ENCODE data around the gene IARS1. TPM values are rescaled to one million over a fixed set of nuclear protein-coding genes. Genes with fewer than 3 reads are reported as not detected.

Gene IARS1
- total and polyA plus RNA-seq, 2 experiments from 2014 or later, result 105 to 310 TPM

DNA sequence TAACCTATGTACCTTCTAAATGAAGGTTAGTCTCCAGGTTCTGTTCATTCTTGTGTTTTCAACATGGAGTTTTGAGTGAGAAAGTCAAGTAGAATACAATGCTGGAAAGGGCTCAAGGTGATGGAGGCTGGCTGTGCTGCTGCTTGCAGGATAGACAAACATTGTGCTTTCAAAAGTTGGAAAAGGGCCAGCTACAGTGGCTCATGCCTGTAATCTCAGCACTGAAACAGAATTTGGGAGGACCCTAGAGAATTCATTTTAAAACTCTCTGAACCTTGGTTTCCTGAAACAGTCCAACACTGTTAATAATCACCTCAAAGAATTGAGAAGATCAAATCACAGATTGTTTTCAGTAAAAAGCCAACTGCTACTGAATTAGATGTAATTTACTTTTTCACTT lies 15.4 kb upstream of the IARS1 start:
- no peaks in the 10 kb centered on the region for H3K4me1 Mint-ChIP-seq
- no peak overlapping the region for H3K27ac Mint-ChIP-seq
- H3K27me3 ChIP-seq (ENCODE audit: insufficient read depth), result no peaks in the 10 kb centered on the region

DNA sequence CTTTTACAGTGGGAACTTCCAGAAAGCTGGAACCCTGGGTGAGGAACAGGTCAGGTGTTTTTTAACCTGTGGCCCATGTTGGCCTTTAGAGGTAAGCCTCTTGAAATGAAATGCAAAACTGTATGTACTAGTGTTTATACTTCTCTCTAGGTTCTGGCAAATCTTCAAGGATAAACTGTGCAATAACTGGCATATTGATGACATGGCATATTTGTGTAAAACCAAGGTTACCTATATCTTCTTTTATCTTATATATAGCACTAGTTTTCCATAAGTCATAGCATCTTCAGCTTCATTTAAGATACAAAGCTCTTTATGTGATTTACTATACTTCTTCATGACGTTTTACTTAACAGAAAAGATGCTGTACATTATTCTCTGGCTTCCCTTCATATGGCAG lies 7.4 kb upstream of the IARS1 start:
- H3K9me2 ChIP-seq (ENCODE audit: insufficient read depth), result no peaks in the 10 kb centered on the region
- TF ChIP-seq ZNF114 (CRISPR knock-in tag; IDR thresholded peaks at IDR 0.05), result no peak
- TF ChIP-seq, protein P1, sequence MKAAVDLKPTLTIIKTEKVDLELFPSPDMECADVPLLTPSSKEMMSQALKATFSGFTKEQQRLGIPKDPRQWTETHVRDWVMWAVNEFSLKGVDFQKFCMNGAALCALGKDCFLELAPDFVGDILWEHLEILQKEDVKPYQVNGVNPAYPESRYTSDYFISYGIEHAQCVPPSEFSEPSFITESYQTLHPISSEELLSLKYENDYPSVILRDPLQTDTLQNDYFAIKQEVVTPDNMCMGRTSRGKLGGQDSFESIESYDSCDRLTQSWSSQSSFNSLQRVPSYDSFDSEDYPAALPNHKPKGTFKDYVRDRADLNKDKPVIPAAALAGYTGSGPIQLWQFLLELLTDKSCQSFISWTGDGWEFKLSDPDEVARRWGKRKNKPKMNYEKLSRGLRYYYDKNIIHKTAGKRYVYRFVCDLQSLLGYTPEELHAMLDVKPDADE (IDR thresholded peaks at IDR 0.05), result no peak
- no peak for TF ChIP-seq STAT1 (IDR thresholded peaks at IDR 0.05; ENCODE audit: unreplicated experiment)
- TF ChIP-seq ZNF331 (CRISPR knock-in tag; IDR thresholded peaks at IDR 0.05; ENCODE audit: low read depth), result no peak

More for the DNA sequence above, 15.4 kb upstream of the IARS1 start:
- ATAC-seq (no peak), DNase-seq (ENCODE audit: low spot score) (no peak)
- Histone ChIP-seq H3K79me2 (replicated peaks; ENCODE audit: insufficient read depth) (peaks cover 18% of the 10 kb centered on the region), H3K27ac (ENCODE audit: low read depth) (no peak overlapping the region), H3K4me1 (ENCODE audit: insufficient read depth) (no peaks in the 10 kb centered on the region), H3K4me3 (no peak overlapping the region), H3K4me2 (no peak overlapping the region), H3K36me3 (ENCODE audit: insufficient read depth) (peaks cover 68% of the 10 kb centered on the region), H2AFZ (no peak overlapping the region), H3F3A (replicated peaks; ENCODE audit: low read depth) (no peaks in the 10 kb centered on the region), H4K20me1 (replicated peaks; ENCODE audit: insufficient read depth) (peaks cover 32% of the 10 kb centered on the region), H3K9me2 (ENCODE audit: insufficient read depth) (no peaks in the 10 kb centered on the region)
- no peaks in the 10 kb centered on the region for H3K9me3 Mint-ChIP-seq
- H3K4me3 Mint-ChIP-seq, result no peak overlapping the region
- H3K36me3 Mint-ChIP-seq (ENCODE audit: low read depth), result peaks cover 67% of the 10 kb centered on the region
- H3K27me3 Mint-ChIP-seq (ENCODE audit: insufficient read depth, low read depth, poor library complexity), result peaks cover 4% of the 10 kb centered on the region
- TF ChIP-seq, protein P2, sequence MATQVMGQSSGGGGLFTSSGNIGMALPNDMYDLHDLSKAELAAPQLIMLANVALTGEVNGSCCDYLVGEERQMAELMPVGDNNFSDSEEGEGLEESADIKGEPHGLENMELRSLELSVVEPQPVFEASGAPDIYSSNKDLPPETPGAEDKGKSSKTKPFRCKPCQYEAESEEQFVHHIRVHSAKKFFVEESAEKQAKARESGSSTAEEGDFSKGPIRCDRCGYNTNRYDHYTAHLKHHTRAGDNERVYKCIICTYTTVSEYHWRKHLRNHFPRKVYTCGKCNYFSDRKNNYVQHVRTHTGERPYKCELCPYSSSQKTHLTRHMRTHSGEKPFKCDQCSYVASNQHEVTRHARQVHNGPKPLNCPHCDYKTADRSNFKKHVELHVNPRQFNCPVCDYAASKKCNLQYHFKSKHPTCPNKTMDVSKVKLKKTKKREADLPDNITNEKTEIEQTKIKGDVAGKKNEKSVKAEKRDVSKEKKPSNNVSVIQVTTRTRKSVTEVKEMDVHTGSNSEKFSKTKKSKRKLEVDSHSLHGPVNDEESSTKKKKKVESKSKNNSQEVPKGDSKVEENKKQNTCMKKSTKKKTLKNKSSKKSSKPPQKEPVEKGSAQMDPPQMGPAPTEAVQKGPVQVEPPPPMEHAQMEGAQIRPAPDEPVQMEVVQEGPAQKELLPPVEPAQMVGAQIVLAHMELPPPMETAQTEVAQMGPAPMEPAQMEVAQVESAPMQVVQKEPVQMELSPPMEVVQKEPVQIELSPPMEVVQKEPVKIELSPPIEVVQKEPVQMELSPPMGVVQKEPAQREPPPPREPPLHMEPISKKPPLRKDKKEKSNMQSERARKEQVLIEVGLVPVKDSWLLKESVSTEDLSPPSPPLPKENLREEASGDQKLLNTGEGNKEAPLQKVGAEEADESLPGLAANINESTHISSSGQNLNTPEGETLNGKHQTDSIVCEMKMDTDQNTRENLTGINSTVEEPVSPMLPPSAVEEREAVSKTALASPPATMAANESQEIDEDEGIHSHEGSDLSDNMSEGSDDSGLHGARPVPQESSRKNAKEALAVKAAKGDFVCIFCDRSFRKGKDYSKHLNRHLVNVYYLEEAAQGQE (IDR thresholded peaks at IDR 0.05; ENCODE audit: unreplicated experiment), result no peak
- TF ChIP-seq ZNF331 (CRISPR knock-in tag; IDR thresholded peaks at IDR 0.05; ENCODE audit: low read depth) (no peak), STAT1 (IDR thresholded peaks at IDR 0.05; ENCODE audit: unreplicated experiment) (no peak), EZH2phosphoT487 (IDR thresholded peaks at IDR 0.05; ENCODE audit: unreplicated experiment) (no peak), ZNF114 (CRISPR knock-in tag; IDR thresholded peaks at IDR 0.05) (no peak), NANOG (IDR thresholded peaks at IDR 0.05; ENCODE audit: borderline replicate concordance) (no peak), CREB1 (CRISPR knock-in tag; IDR thresholded peaks at IDR 0.05; ENCODE audit: low read depth) (no peak)
- TF ChIP-seq, protein P3, sequence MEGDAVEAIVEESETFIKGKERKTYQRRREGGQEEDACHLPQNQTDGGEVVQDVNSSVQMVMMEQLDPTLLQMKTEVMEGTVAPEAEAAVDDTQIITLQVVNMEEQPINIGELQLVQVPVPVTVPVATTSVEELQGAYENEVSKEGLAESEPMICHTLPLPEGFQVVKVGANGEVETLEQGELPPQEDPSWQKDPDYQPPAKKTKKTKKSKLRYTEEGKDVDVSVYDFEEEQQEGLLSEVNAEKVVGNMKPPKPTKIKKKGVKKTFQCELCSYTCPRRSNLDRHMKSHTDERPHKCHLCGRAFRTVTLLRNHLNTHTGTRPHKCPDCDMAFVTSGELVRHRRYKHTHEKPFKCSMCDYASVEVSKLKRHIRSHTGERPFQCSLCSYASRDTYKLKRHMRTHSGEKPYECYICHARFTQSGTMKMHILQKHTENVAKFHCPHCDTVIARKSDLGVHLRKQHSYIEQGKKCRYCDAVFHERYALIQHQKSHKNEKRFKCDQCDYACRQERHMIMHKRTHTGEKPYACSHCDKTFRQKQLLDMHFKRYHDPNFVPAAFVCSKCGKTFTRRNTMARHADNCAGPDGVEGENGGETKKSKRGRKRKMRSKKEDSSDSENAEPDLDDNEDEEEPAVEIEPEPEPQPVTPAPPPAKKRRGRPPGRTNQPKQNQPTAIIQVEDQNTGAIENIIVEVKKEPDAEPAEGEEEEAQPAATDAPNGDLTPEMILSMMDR (conservative IDR thresholded peaks at IDR 0.05; ENCODE audit: low read depth in 2 of 2), result no peak

More for the DNA sequence above, 7.4 kb upstream of the IARS1 start:
- 0 out of 2 replicates have a peak, but pooled peaks cover 13% of the 10 kb centered on the region for H4K20me1 ChIP-seq (replicated peaks; ENCODE audit: insufficient read depth)
- ATAC-seq, result no peak
- H2AFZ ChIP-seq, result no peak overlapping the region
- no peaks in the 10 kb centered on the region for H3K4me1 ChIP-seq (ENCODE audit: insufficient read depth)
- no peaks in the 10 kb centered on the region for H3F3A ChIP-seq (replicated peaks; ENCODE audit: low read depth)
- H3K36me3 ChIP-seq (ENCODE audit: insufficient read depth), result peaks cover 81% of the 10 kb centered on the region
- Mint-ChIP-seq H3K27me3 (ENCODE audit: insufficient read depth, low read depth, poor library complexity) (peaks cover 1% of the 10 kb centered on the region), H3K4me3 (no peak overlapping the region), H3K4me1 (no peaks in the 10 kb centered on the region; the same call in 2 of the 3 replicates), H3K9me3 (no peaks in the 10 kb centered on the region), H3K27ac (no peak overlapping the region), H3K36me3 (ENCODE audit: low read depth) (peaks cover 74% of the 10 kb centered on the region)
- DNase-seq (ENCODE audit: low spot score), result no peak
- no peaks in the 10 kb centered on the region for H3K27me3 ChIP-seq (ENCODE audit: insufficient read depth)
- no peak overlapping the region for H3K4me2 ChIP-seq
- no peak overlapping the region for H3K4me3 ChIP-seq
- H3K79me2 ChIP-seq (replicated peaks; ENCODE audit: insufficient read depth), result no peaks in the 10 kb centered on the region
- H3K27ac ChIP-seq (ENCODE audit: low read depth), result no peak overlapping the region

All from GM23338 (cell line).